H9 (cell line): ENCODE measurements around the gene ASS1. TPM values are rescaled to one million over a fixed set of nuclear protein-coding genes. Genes with fewer than 3 reads are reported as not detected.

Experiments used
- DNase-seq: peaks from one replicate; pipeline ENCODE4 v3.0.0-alpha.2; 2017
- H2AFZ ChIP-seq: one replicate; pipeline ENCODE4 v1.6.1; 2013; ENCODE audit warnings: mild to moderate bottlenecking, low read length, control low read depth, moderate library complexity
- H2AK5ac ChIP-seq: 2 replicates; pipeline ENCODE4 v1.6.1; 2013; ENCODE audit warnings: low read length, control low read depth, mixed read lengths; ENCODE audit not compliant: insufficient read length
- H2BK120ac ChIP-seq: one replicate; pipeline ENCODE4 v1.6.1; 2013; ENCODE audit warnings: low read depth, mild to moderate bottlenecking, low read length, control low read depth, inconsistent platforms; ENCODE audit not compliant: poor library complexity, severe bottlenecking
- H2BK12ac ChIP-seq: 2 replicates; pipeline ENCODE4 v1.6.1; 2013; ENCODE audit warnings: low read length, control low read depth, mixed read lengths, low read depth; ENCODE audit not compliant: insufficient read length
- H2BK15ac ChIP-seq: 2 replicates; pipeline ENCODE4 v1.6.1; 2013; ENCODE audit warnings: low read depth, low read length, control low read depth
- H2BK20ac ChIP-seq: one replicate; pipeline ENCODE4 v1.6.1; 2013; ENCODE audit warnings: low read depth, mild to moderate bottlenecking, low read length, control low read depth, inconsistent platforms; ENCODE audit not compliant: poor library complexity, severe bottlenecking
- H2BK5ac ChIP-seq: 2 replicates; pipeline ENCODE4 v1.6.1; 2013; ENCODE audit warnings: low read length, control low read depth, mixed read lengths; ENCODE audit not compliant: insufficient read length
- H3K14ac ChIP-seq: 2 replicates; pipeline ENCODE4 v1.6.1; 2013; ENCODE audit warnings: low read length, control low read depth; ENCODE audit not compliant: insufficient read depth
- H3K18ac ChIP-seq: 2 replicates; pipeline ENCODE4 v1.6.1; 2013; ENCODE audit warnings: low read depth, mild to moderate bottlenecking, mixed read lengths, low read length, control low read depth; ENCODE audit not compliant: insufficient read length
- H3K23ac ChIP-seq: 2 replicates; pipeline ENCODE4 v1.6.1; 2013; ENCODE audit warnings: low read length, control low read depth, mixed read lengths, low read depth; ENCODE audit not compliant: insufficient read length
- H3K23me2 ChIP-seq: 2 replicates; pipeline ENCODE4 v1.6.1; 2013; ENCODE audit warnings: low read depth, mild to moderate bottlenecking, mixed read lengths, low read length, control low read depth; ENCODE audit not compliant: insufficient read length, poor library complexity, severe bottlenecking
- H3K27ac ChIP-seq: 2 replicates; pipeline ENCODE4 v1.5.1; 2013; ENCODE audit warnings: low read length, control low read depth, mixed read lengths, low read depth; ENCODE audit not compliant: insufficient read length
- H3K27me3 ChIP-seq: 2 replicates; pipeline ENCODE4 v1.6.1; 2013; ENCODE audit warnings: low read length, control low read depth, inconsistent platforms; ENCODE audit not compliant: insufficient read depth
- H3K4ac ChIP-seq: 2 replicates; pipeline ENCODE4 v1.6.1; 2013; ENCODE audit warnings: low read depth, mild to moderate bottlenecking, control low read depth, inconsistent platforms, low read length, moderate library complexity
- H3K4me1 ChIP-seq: 2 replicates; pipeline ENCODE4 v1.6.1; 2013; ENCODE audit warnings: low read length, control low read depth, inconsistent platforms; ENCODE audit not compliant: insufficient read depth
- H3K4me2 ChIP-seq: 2 replicates; pipeline ENCODE4 v1.6.1; 2013; ENCODE audit warnings: low read length, control low read depth, mixed read lengths; ENCODE audit not compliant: insufficient read length, insufficient read depth
- H3K56ac ChIP-seq: 2 replicates; pipeline ENCODE4 v1.6.1; 2013; ENCODE audit warnings: low read depth, mild to moderate bottlenecking, mixed read lengths, low read length, control low read depth; ENCODE audit not compliant: insufficient read length
- H3K79me1 ChIP-seq: 2 replicates; pipeline ENCODE4 v1.6.1; 2013; ENCODE audit warnings: low read depth, mild to moderate bottlenecking, moderate library complexity, low read length, control low read depth, inconsistent platforms; ENCODE audit not compliant: insufficient read depth, poor library complexity, severe bottlenecking
- H3K79me2 ChIP-seq: 2 replicates; pipeline ENCODE4 v1.6.1; 2013; ENCODE audit warnings: low read length, control low read depth, inconsistent platforms; ENCODE audit not compliant: insufficient read depth
- H3K9ac ChIP-seq: 2 replicates; pipeline ENCODE4 v1.6.1; 2013; ENCODE audit warnings: low read length, control low read depth, mixed read lengths; ENCODE audit not compliant: insufficient read length; ENCODE audit errors: extremely low read depth
- H3K9me3 ChIP-seq: one replicate; pipeline ENCODE4 v1.6.1; 2013; ENCODE audit warnings: low read depth, low read length, inconsistent platforms; ENCODE audit not compliant: control insufficient read depth
- H3T11ph ChIP-seq: one replicate; pipeline ENCODE4 v1.6.1; 2013; ENCODE audit warnings: mild to moderate bottlenecking, low read length, control low read depth, inconsistent platforms
- H4K20me1 ChIP-seq: one replicate; pipeline ENCODE4 v1.6.1; 2013; ENCODE audit not compliant: control insufficient read depth, insufficient read length, insufficient read depth
- H4K5ac ChIP-seq: 2 replicates; pipeline ENCODE4 v1.6.1; 2013; ENCODE audit warnings: low read depth, mild to moderate bottlenecking, mixed read lengths, low read length, control low read depth; ENCODE audit not compliant: insufficient read length
- H4K8ac ChIP-seq: replicated peaks from 2 replicates; pipeline ENCODE4 v1.6.1; 2013; ENCODE audit warnings: low read length, control low read depth, mixed read lengths, low read depth; ENCODE audit not compliant: insufficient read length
- H4K91ac ChIP-seq: 2 replicates; pipeline ENCODE4 v1.6.1; 2013; ENCODE audit warnings: low read depth, mild to moderate bottlenecking, moderate library complexity, mixed read lengths, low read length, control low read depth; ENCODE audit not compliant: insufficient read length
- H3K27ac Mint-ChIP-seq, 3 experiments: 2 replicates in 2 of 3; 3 replicates in 1 of 3; pipeline ENCODE4 v1.8.0; 2020 to 2021; ENCODE audit warnings: mixed read lengths in 3 of 3, mild to moderate bottlenecking in 1 of 3, moderate library complexity in 1 of 3
- H3K27me3 Mint-ChIP-seq: 2 replicates; pipeline ENCODE4 v1.8.0; 2021; ENCODE audit warnings: low read depth, mild to moderate bottlenecking, moderate library complexity, mixed read lengths
- H3K36me3 Mint-ChIP-seq, 3 experiments: 2 replicates in 2 of 3; 3 replicates in 1 of 3; pipeline ENCODE4 v1.8.0; 2020 to 2021; ENCODE audit warnings: low read depth in 3 of 3, mixed read lengths in 3 of 3; ENCODE audit not compliant: insufficient read depth in 1 of 3
- H3K4me1 Mint-ChIP-seq, 2 experiments: 2 replicates each; pipeline ENCODE4 v1.8.0; 2020; ENCODE audit warnings: mixed read lengths in 2 of 2
- H3K4me3 Mint-ChIP-seq, 2 experiments: 2 replicates in 1 of 2; 3 replicates in 1 of 2; pipeline ENCODE4 v1.8.0; 2020 to 2021; ENCODE audit warnings: mild to moderate bottlenecking in 2 of 2, mixed read lengths in 2 of 2, moderate library complexity in 1 of 2
- H3K9me3 Mint-ChIP-seq, 2 experiments: 2 replicates in 1 of 2; 3 replicates in 1 of 2; pipeline ENCODE4 v1.8.0; 2020; ENCODE audit warnings: mild to moderate bottlenecking in 2 of 2, mixed read lengths in 2 of 2, moderate library complexity in 1 of 2
- WGBS: extraction: QIAGEN DNeasy Blood & Tissue Kit; methylation state at CpG from one replicate; pipeline ENCODE4 v1.1.7; 2013; ENCODE audit warnings: missing lambda C conversion rate, low lambda C conversion rate, mixed read lengths; ENCODE audit not compliant: insufficient read length; ENCODE audit errors: extremely low coverage; 5-methylcytosine and 5-hydroxymethylcytosine counted together
- total RNA-seq: library from RNA; stranded (reverse); gene quantifications from 2 replicates; pipeline ENCODE4 v1.2.1, GENCODE V29; 2021
- TF ChIP-seq, protein P1 (sequence below): fragments of 200-600 bp; sonication (generic); conservative IDR thresholded peaks from 3 replicates; pipeline ENCODE4 v1.8.0; 2021; ENCODE audit warnings: antibody characterized with exemption, mild to moderate bottlenecking

Gene ASS1
- total RNA-seq, 1 experiment from 2014 or later: 118 TPM

DNA sequence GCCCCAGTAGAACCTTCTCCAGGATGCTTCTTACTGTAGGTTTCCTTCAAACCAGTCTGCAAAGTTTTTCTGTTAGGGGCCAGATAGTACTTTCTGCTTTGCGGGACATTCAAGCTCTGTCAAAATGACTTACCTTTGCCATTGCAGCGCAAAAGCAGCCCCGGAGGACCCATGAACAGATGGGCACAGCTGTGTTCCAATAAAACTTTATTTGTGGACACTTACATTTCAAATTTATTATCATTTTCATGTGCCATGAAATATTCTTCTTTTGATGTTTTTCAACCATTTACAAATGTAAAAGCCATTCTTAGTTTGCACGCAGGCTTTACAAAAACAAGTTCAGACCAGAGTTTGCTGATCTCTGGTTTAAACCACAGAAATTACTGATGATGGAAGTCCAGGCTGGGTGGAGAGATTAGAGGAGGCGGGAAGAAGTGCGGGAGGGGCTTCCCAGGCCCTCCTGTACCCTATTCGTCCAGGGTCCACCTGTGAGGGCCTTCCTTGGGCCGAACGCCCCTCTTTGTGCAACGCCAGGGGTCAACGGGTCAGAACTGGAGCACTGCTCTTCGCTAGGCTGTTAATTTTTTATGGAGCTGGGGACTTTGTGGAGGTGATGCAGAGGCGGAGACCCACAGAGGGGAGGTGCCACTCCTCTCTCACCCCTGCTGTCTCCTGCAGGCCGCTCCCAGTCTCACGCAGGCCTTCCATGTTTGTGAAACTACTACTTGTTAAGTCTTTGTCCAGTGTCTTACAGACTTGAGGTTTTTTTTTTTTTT lies 7.6 kb upstream of the ASS1 start:
- H3K18ac ChIP-seq: no peak overlapping the region
- no peak overlapping the region for H3K4me3 Mint-ChIP-seq
- no CpG with 5 or more reads among the region's 15 CpGs for WGBS
- no peak overlapping the region for H3T11ph ChIP-seq
- no peak overlapping the region for H2BK5ac ChIP-seq
- H3K14ac ChIP-seq: no peak overlapping the region
- no peaks in the 10 kb centered on the region for H3K79me1 ChIP-seq
- peaks cover 0 to 14% (median 4%) of the 10 kb centered on the region in 3 experiments; a peak in 4 of 7 replicates for H3K36me3 Mint-ChIP-seq
- no peaks in the 10 kb centered on the region for H4K20me1 ChIP-seq
- H3K4me1 Mint-ChIP-seq: peaks cover 8 to 22% of the 10 kb centered on the region in 2 experiments
- TF ChIP-seq, protein P1, sequence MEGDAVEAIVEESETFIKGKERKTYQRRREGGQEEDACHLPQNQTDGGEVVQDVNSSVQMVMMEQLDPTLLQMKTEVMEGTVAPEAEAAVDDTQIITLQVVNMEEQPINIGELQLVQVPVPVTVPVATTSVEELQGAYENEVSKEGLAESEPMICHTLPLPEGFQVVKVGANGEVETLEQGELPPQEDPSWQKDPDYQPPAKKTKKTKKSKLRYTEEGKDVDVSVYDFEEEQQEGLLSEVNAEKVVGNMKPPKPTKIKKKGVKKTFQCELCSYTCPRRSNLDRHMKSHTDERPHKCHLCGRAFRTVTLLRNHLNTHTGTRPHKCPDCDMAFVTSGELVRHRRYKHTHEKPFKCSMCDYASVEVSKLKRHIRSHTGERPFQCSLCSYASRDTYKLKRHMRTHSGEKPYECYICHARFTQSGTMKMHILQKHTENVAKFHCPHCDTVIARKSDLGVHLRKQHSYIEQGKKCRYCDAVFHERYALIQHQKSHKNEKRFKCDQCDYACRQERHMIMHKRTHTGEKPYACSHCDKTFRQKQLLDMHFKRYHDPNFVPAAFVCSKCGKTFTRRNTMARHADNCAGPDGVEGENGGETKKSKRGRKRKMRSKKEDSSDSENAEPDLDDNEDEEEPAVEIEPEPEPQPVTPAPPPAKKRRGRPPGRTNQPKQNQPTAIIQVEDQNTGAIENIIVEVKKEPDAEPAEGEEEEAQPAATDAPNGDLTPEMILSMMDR: no peak
- H3K27ac Mint-ChIP-seq: no peak overlapping the region
- no peak overlapping the region for H2BK20ac ChIP-seq
- H2AFZ ChIP-seq: no peak overlapping the region
- no peak overlapping the region for H3K56ac ChIP-seq
- peaks cover 4% of the 10 kb centered on the region for H3K23me2 ChIP-seq
- no peaks in the 10 kb centered on the region for H3K9me3 ChIP-seq
- peaks cover 12 to 14% of the 10 kb centered on the region in 2 experiments for H3K9me3 Mint-ChIP-seq
- no peak overlapping the region for H4K8ac ChIP-seq
- H3K27me3 ChIP-seq: no peaks in the 10 kb centered on the region; the same call in 1 of the 2 replicates
- no peak overlapping the region for H3K4me2 ChIP-seq
- peaks cover 52% of the 10 kb centered on the region for H3K27me3 Mint-ChIP-seq
- H3K23ac ChIP-seq: no peak overlapping the region
- peak; percentile 35 for DNase-seq
- no peak overlapping the region for H2BK12ac ChIP-seq
- no peak overlapping the region for H3K9ac ChIP-seq
- no peaks in the 10 kb centered on the region for H3K4me1 ChIP-seq
- H4K5ac ChIP-seq: no peak overlapping the region
- H2BK15ac ChIP-seq: no peak overlapping the region
- H2AK5ac ChIP-seq: no peak overlapping the region
- H2BK120ac ChIP-seq: no peak overlapping the region
- no peaks in the 10 kb centered on the region for H3K79me2 ChIP-seq
- no peak overlapping the region for H4K91ac ChIP-seq
- no peak overlapping the region for H3K4ac ChIP-seq
- no peak overlapping the region for H3K27ac ChIP-seq
